ENCODE results near the gene NCOR2.

- TF ChIP-seq CTCF (IDR thresholded peaks at IDR 0.05; ENCODE audit: extremely low read depth in 1 of 2, insufficient read depth in 1 of 2, low read depth in 1 of 2, low read length in 2 of 2) (no peak), EZH2 (IDR thresholded peaks at IDR 0.05; ENCODE audit: borderline replicate concordance, low read depth, low read length, severe bottlenecking) (no peak), POLR2A (IDR thresholded peaks at IDR 0.05; ENCODE audit: low read depth, low read length) (no peak), MYC (IDR thresholded peaks at IDR 0.05; ENCODE audit: low read depth, low read length) (no peak)
These were observed 42.0 kb downstream of the NCOR2 start for GRCh38 chr12:124525455-124525854.
